HepG2 (cell line): ENCODE results near the gene TPPP2. TPM values are rescaled to one million over a fixed set of nuclear protein-coding genes. Genes with fewer than 3 reads are reported as not detected.

ENCODE experiments used
- HNF1B ChIP-seq: sonication (generic); formaldehyde crosslinking; IDR thresholded peaks from 2 replicates; pipeline ENCODE4 v1.5.1; 2020; ENCODE audit warnings: mild to moderate bottlenecking, moderate library complexity, missing genetic modification reagents
- KLF12 ChIP-seq: sonication (generic); formaldehyde crosslinking; IDR thresholded peaks from 2 replicates; pipeline ENCODE4 v1.4.0; 2020; ENCODE audit warnings: missing genetic modification reagents, borderline replicate concordance
- MLX ChIP-seq: IDR thresholded peaks from 2 replicates; pipeline ENCODE4 v1.6.1; 2016
- MZF1 ChIP-seq: sonication (generic); formaldehyde crosslinking; IDR thresholded peaks from 2 replicates; pipeline ENCODE4 v1.8.1; 2023; ENCODE audit warnings: mild to moderate bottlenecking, missing genetic modification reagents, borderline replicate concordance
- PHF8 ChIP-seq: sonication (generic); formaldehyde crosslinking; IDR thresholded peaks from 2 replicates; pipeline ENCODE4 v1.5.0; 2020; ENCODE audit warnings: missing genetic modification reagents
- PRDM10 ChIP-seq: sonication (generic); formaldehyde crosslinking; IDR thresholded peaks from 2 replicates; pipeline ENCODE4 v1.4.0; 2020; ENCODE audit warnings: low read depth, missing genetic modification reagents
- RBAK ChIP-seq: sonication (generic); formaldehyde crosslinking; IDR thresholded peaks from 2 replicates; pipeline ENCODE4 v1.5.1; 2020; ENCODE audit warnings: mild to moderate bottlenecking, missing genetic modification reagents
- SMAD3 ChIP-seq: sonication (generic); formaldehyde crosslinking; IDR thresholded peaks from 2 replicates; pipeline ENCODE4 v1.4.0; 2020; ENCODE audit warnings: missing genetic modification reagents
- SNAI1 ChIP-seq: sonication (generic); formaldehyde crosslinking; IDR thresholded peaks from 2 replicates; pipeline ENCODE4 v1.5.0; 2020; ENCODE audit warnings: mild to moderate bottlenecking, missing genetic modification reagents, borderline replicate concordance
- SP2 ChIP-seq: sonication (generic); formaldehyde crosslinking; IDR thresholded peaks from 2 replicates; pipeline ENCODE4 v1.5.1; 2020; ENCODE audit warnings: mild to moderate bottlenecking, missing genetic modification reagents
- TOPORS ChIP-seq: sonication (generic); formaldehyde crosslinking; IDR thresholded peaks from 2 replicates; pipeline ENCODE4 v1.8.0; 2023; ENCODE audit warnings: mild to moderate bottlenecking, missing genetic modification reagents
- ZNF136 ChIP-seq: sonication (generic); formaldehyde crosslinking; IDR thresholded peaks from 2 replicates; pipeline ENCODE4 v1.8.1; 2022; ENCODE audit warnings: low read depth, mild to moderate bottlenecking, moderate library complexity, missing genetic modification reagents
- ZNF280B ChIP-seq: sonication (generic); formaldehyde crosslinking; IDR thresholded peaks from 2 replicates; pipeline ENCODE4 v1.5.0; 2020; ENCODE audit warnings: missing genetic modification reagents, mild to moderate bottlenecking, borderline replicate concordance
- ZNF382 ChIP-seq: sonication (generic); formaldehyde crosslinking; IDR thresholded peaks from 2 replicates; pipeline ENCODE4 v1.5.0; 2020; ENCODE audit warnings: missing genetic modification reagents, mild to moderate bottlenecking, borderline replicate concordance
- ZNF598 ChIP-seq: sonication (generic); formaldehyde crosslinking; IDR thresholded peaks from 2 replicates; pipeline ENCODE4 v1.5.1; 2020; ENCODE audit warnings: mild to moderate bottlenecking, missing genetic modification reagents, borderline replicate concordance
- ZNF672 ChIP-seq: sonication (generic); formaldehyde crosslinking; IDR thresholded peaks from 2 replicates; pipeline ENCODE4 v1.8.1; 2022; ENCODE audit warnings: missing genetic modification reagents
- polyA plus RNA-seq, 8 experiments: library from polyadenylated mRNA; depleted of rRNA in 3 of 8; stranded (reverse) in 7 of 8; unstranded in 1 of 8; fragments of >200 nt; fragmentation: Illumina TruSeq in 4 of 8; extraction: Trizol in 4 of 8; gene quantifications; 2 replicates each; pipeline versions ENCODE4 v1.2.1 to v1.2.3, GENCODE V29; 2011 to 2016; ENCODE audit warnings: low read depth in 4 of 8, missing spikeins in 1 of 8, mixed read lengths in 1 of 8; ENCODE audit not compliant: insufficient read depth in 1 of 8
- total RNA-seq, 5 experiments: library from RNA; depleted of rRNA; stranded (reverse); fragments of >200 nt; fragmentation: Illumina TruSeq; extraction: Trizol; gene quantifications; 2 replicates each; pipeline ENCODE4 v1.2.3, GENCODE V29; 2016; ENCODE audit warnings: low read depth in 1 of 5

TPPP2 gene
- total and polyA plus RNA-seq, 2 of the 13 experiments (the other 11 are each of a cell fraction or from before 2014, with no cell fraction given): 0.58 to 4.2 TPM

GRCh38 chr14:21068521-21069387 is 38.7 kb downstream of the TPPP2 start (continued):
- TF ChIP-seq ZNF672 (CRISPR knock-in tag): no peak
- TF ChIP-seq SMAD3: no peak
- TF ChIP-seq PHF8 (CRISPR knock-in tag): peak; percentile 50
- TF ChIP-seq PRDM10 (CRISPR knock-in tag): no peak
- no peak for TF ChIP-seq SP2
- no peak for TF ChIP-seq MLX (CRISPR knock-in tag)
- TF ChIP-seq ZNF136 (CRISPR knock-in tag): 0 out of 2 replicates have a peak, but pooled peaks have one; percentile 69
- no peak for TF ChIP-seq TOPORS (CRISPR knock-in tag)
- TF ChIP-seq MZF1: no peak
- no peak; the same call in 1 of the 2 replicates for TF ChIP-seq HNF1B
- no peak for TF ChIP-seq ZNF382
- no peak; the same call in 1 of the 2 replicates for TF ChIP-seq SNAI1 (CRISPR knock-in tag)
- peak; percentile 45; the same call in 1 of the 2 replicates for TF ChIP-seq ZNF598
- no peak for TF ChIP-seq ZNF280B (CRISPR knock-in tag)
- no peak for TF ChIP-seq KLF12 (CRISPR knock-in tag)
- TF ChIP-seq RBAK (CRISPR knock-in tag): no peak
